NB4 (cell line): ENCODE data around the gene ELAC1.

Source experiments
- MAX ChIP-seq: IDR thresholded peaks from 2 replicates; pipeline ENCODE4 v1.6.1; 2011; ENCODE audit warnings: low read depth, low read length
- POLR2A ChIP-seq: IDR thresholded peaks from 2 replicates; pipeline ENCODE4 v1.6.1; 2011; ENCODE audit warnings: mild to moderate bottlenecking; ENCODE audit not compliant: insufficient read length; ENCODE audit errors: extremely low read depth

- TF ChIP-seq POLR2A (no peak), MAX (no peak)
Measured at GRCh38 chr18:50987261-50987660, 19.4 kb downstream of the ELAC1 start.
